ENCODE data around the gene ARMH3.

ARMH3 gene

DNA sequence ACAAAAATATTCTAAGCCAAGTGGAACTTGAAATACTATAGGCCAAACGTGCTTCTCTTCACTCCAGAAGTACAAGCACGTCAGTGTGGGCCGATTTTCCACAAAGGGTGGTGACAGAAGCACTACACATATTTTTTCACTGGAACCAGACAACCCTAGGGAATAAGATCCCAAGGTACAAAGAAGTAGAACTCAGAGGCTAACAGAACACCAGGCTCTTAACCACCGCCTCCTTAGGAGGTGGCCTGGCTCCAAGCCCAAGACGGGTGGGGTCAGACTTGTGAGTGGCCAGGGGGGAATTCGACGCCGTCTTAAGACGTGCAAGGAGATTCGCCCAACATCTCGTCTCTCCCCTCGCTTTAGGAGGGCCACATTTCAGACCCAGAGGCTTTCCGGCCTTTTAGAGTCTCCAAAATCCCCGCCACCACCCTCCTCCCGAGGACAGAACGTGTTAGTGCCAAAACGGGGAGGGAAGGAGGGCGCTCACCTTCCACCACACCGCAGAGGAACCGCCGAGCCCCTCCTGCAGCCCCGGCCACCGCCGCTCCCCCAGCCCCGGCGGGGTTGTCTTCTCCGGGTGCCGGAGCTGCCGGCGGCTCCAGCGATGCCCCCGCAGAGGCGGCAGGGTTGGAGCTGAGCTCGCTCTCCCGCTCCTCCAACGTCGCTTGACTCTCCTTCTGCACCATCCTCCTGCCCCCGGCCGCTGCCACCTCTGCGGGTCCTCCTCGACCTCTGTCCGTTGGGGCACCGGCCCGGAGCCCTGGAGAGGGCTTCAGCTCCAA, 238.4 kb downstream of the ARMH3 start:
- no peak; the same call in none of the 2 replicates for TF ChIP-seq POLR2AphosphoS5 (IDR thresholded peaks at IDR 0.05; ENCODE audit: low read depth, low read length)
- TF ChIP-seq POLR2A (IDR thresholded peaks at IDR 0.05; ENCODE audit: low read depth, low read length): no peak
- TF ChIP-seq TAF1 (IDR thresholded peaks at IDR 0.05; ENCODE audit: borderline replicate concordance, low read depth, low read length): no peak
- DNase-seq (ENCODE audit: insufficient read length) (no peak), FAIRE-seq (no peak)

GRCh38 chr10:101816913-101817336, 239.0 kb downstream of the ARMH3 start:
- no peak for DNase-seq (ENCODE audit: insufficient read length)
- TF ChIP-seq TAF1 (IDR thresholded peaks at IDR 0.05; ENCODE audit: borderline replicate concordance, low read depth, low read length) (no peak), POLR2A (IDR thresholded peaks at IDR 0.05; ENCODE audit: low read depth, low read length) (no peak), POLR2AphosphoS5 (IDR thresholded peaks at IDR 0.05; ENCODE audit: low read depth, low read length) (no peak)
- FAIRE-seq: no peak

- FAIRE-seq (no peak), DNase-seq (ENCODE audit: insufficient read length) (no peak)
Observed at GRCh38 chr10:101816376-101816775, 239.6 kb downstream of the ARMH3 start.

GRCh38 chr10:101814466-101815071, 241.4 kb downstream of the ARMH3 start:
- TF ChIP-seq TAF1 (IDR thresholded peaks at IDR 0.05; ENCODE audit: borderline replicate concordance, low read depth, low read length) (no peak), POLR2AphosphoS5 (IDR thresholded peaks at IDR 0.05; ENCODE audit: low read depth, low read length) (no peak), POLR2A (IDR thresholded peaks at IDR 0.05; ENCODE audit: low read depth, low read length) (no peak)
- DNase-seq (ENCODE audit: insufficient read length): no peak
- peak; percentile 87 for FAIRE-seq

More at GRCh38 chr10:101816376-101816775, 239.6 kb downstream of the ARMH3 start:
- TF ChIP-seq POLR2AphosphoS5 (IDR thresholded peaks at IDR 0.05; ENCODE audit: low read depth, low read length) (no peak), TAF1 (IDR thresholded peaks at IDR 0.05; ENCODE audit: borderline replicate concordance, low read depth, low read length) (no peak), POLR2A (IDR thresholded peaks at IDR 0.05; ENCODE audit: low read depth, low read length) (no peak)

GRCh38 chr10:101812606-101813005, 243.4 kb downstream of the ARMH3 start:
- TF ChIP-seq POLR2AphosphoS5 (IDR thresholded peaks at IDR 0.05; ENCODE audit: low read depth, low read length): no peak
- no peak for TF ChIP-seq TAF1 (IDR thresholded peaks at IDR 0.05; ENCODE audit: borderline replicate concordance, low read depth, low read length)
- no peak for TF ChIP-seq POLR2A (IDR thresholded peaks at IDR 0.05; ENCODE audit: low read depth, low read length)
- no peak for DNase-seq (ENCODE audit: insufficient read length)
- FAIRE-seq: no peak

DNA sequence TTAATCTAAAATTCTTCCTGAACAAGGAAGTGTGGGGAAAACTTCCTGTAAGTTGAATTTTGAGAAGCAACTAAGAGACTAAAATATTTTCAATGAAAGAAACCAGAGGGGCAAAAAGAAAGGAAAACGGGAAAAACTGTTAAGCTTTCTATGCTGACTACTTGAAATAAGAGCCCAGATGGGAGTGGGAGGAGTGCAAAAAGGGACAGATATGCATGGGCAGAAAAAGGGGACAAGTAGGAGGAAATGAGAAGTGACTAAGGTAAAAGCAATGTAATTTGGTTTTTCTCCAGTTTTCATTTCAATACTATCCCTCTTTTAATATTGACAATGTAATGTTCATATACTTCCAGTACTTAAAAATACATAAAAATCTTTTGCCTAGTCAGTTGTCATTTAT, 248.8 kb downstream of the ARMH3 start:
- FAIRE-seq (no peak), DNase-seq (ENCODE audit: insufficient read length) (no peak)
- no peak for TF ChIP-seq TAF1 (IDR thresholded peaks at IDR 0.05; ENCODE audit: borderline replicate concordance, low read depth, low read length)
- TF ChIP-seq POLR2AphosphoS5 (IDR thresholded peaks at IDR 0.05; ENCODE audit: low read depth, low read length): no peak
- TF ChIP-seq POLR2A (IDR thresholded peaks at IDR 0.05; ENCODE audit: low read depth, low read length): no peak

DNA sequence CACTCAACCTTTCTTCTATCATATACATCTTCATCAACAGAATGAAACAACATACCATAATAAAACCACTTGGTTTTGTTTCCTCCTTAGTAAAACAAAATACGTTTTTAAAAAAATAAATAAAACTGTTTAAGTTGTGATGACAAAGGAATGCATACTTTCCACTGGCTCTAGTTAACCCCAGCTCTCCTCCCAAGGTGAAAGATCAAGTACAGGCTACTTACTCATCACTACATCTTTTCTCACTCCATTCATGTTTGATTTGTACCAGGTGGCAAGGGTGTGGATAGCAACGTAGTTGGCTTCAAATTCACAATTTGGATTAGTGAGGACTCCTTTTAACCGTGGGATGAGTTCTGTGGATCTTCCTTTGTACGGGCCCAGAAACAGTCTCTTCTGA, 252.5 kb downstream of the ARMH3 start:
- TF ChIP-seq POLR2AphosphoS5 (IDR thresholded peaks at IDR 0.05; ENCODE audit: low read depth, low read length) (no peak), TAF1 (IDR thresholded peaks at IDR 0.05; ENCODE audit: borderline replicate concordance, low read depth, low read length) (no peak), POLR2A (IDR thresholded peaks at IDR 0.05; ENCODE audit: low read depth, low read length) (no peak)
- DNase-seq (ENCODE audit: insufficient read length) (no peak), FAIRE-seq (no peak)

- TF ChIP-seq POLR2A (IDR thresholded peaks at IDR 0.05; ENCODE audit: low read depth, low read length) (no peak), POLR2AphosphoS5 (IDR thresholded peaks at IDR 0.05; ENCODE audit: low read depth, low read length) (no peak), TAF1 (IDR thresholded peaks at IDR 0.05; ENCODE audit: borderline replicate concordance, low read depth, low read length) (no peak)
- DNase-seq (ENCODE audit: insufficient read length) (no peak), FAIRE-seq (no peak)
Observed at GRCh38 chr10:101797403-101798059, 258.4 kb downstream of the ARMH3 start.

Measured in GM12892 (cell line).